Measurements from ENCODE around the gene COX6B1. TPM values are rescaled to one million over a fixed set of nuclear protein-coding genes. Genes with fewer than 3 reads are reported as not detected.

COX6B1 gene
- total RNA-seq, 1 donor from 2014 or later, result 370 TPM

GRCh38 chr19:35665604-35666003 is 17.5 kb downstream of the COX6B1 start:
- Mint-ChIP-seq H3K36me3 (ENCODE audit: unreplicated experiment) (peaks cover 13% of the 10 kb centered on the region), H3K9me3 (ENCODE audit: unreplicated experiment) (no peaks in the 10 kb centered on the region), H3K4me1 (ENCODE audit: unreplicated experiment) (no peaks in the 10 kb centered on the region), H3K4me3 (ENCODE audit: unreplicated experiment) (no peak overlapping the region), H3K27me3 (ENCODE audit: unreplicated experiment) (peaks cover 9% of the 10 kb centered on the region), H3K27ac (ENCODE audit: unreplicated experiment) (no peak overlapping the region)
- no peak for TF ChIP-seq CTCF (IDR thresholded peaks at IDR 0.05)
- no peak for DNase-seq (ENCODE audit: extremely low spot score, unreplicated experiment)

DNA sequence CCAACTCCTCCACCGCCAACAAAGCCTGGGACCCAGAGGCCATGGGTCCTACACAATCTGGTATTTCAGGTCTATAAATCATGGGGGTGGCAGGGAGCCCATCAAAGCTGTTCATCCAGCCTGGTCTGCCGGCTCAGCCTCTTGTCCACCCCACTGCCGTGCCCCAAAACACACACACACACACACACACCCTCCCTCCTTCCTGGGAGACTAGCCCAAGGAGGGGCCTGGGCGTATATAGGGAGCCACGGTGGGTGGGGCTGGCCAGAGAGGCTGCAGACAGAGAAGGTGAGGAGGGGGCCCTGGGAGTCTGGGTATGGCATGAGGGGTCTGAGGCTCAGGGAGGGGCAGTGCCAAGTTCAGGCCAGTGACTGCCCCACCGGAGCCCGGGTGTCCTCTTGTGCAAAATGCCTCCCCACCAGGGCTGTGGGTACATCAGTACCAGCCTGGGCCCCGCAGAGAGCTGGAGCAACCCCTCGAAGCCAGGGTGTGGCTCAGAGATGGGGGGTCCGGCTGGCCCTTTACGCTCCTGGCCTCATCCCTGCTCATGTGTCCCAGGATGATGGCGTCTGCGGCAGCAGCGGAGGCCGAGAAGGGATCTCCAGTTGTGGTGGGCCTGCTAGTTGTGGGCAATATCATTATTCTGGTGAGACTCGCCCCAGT is 18.3 kb downstream of the COX6B1 start, which contains the start of gene UPK1A:
TSS of gene UPK1A (plus strand) at position 267 of the 663 bp plus-strand sequence. CDS start at position 563, 296 bp downstream.
- peaks cover 11% of the 10 kb centered on the region for H3K36me3 Mint-ChIP-seq (ENCODE audit: unreplicated experiment)

DNA sequence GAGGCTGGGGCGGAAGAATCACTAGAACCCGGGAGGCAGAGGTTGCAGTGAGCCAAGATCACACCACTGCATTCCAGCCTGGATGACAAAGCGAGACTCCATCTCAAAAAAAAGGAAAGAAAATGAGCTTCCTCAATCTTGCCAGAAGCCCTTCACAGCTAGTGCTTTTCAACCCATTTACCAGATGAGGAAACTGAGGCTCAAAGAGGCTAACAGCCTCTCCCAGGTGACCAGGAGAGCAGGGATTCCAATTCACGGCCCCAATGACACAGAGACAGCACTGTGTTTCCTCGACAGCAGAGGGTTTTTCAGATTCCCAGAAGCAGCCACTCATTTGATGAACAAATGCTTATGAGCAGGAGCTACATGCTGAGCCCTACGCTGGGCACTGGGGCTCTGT is 21.4 kb downstream of the COX6B1 start:
- Mint-ChIP-seq H3K4me1 (ENCODE audit: unreplicated experiment) (peaks cover 8% of the 10 kb centered on the region), H3K27me3 (ENCODE audit: unreplicated experiment) (peaks cover 15% of the 10 kb centered on the region), H3K27ac (ENCODE audit: unreplicated experiment) (no peak overlapping the region), H3K36me3 (ENCODE audit: unreplicated experiment) (no peaks in the 10 kb centered on the region), H3K4me3 (ENCODE audit: unreplicated experiment) (no peak overlapping the region), H3K9me3 (ENCODE audit: unreplicated experiment) (no peaks in the 10 kb centered on the region)
- TF ChIP-seq CTCF (IDR thresholded peaks at IDR 0.05), result no peak
- DNase-seq (ENCODE audit: extremely low spot score, unreplicated experiment), result no peak

More for the DNA sequence above, 18.3 kb downstream of the COX6B1 start, which contains the start of gene UPK1A:
- H3K27me3 Mint-ChIP-seq (ENCODE audit: unreplicated experiment), result peaks cover 11% of the 10 kb centered on the region
- H3K4me1 Mint-ChIP-seq (ENCODE audit: unreplicated experiment), result no peaks in the 10 kb centered on the region
- no peaks in the 10 kb centered on the region for H3K9me3 Mint-ChIP-seq (ENCODE audit: unreplicated experiment)
- TF ChIP-seq CTCF (IDR thresholded peaks at IDR 0.05), result no peak
- DNase-seq (ENCODE audit: extremely low spot score, unreplicated experiment), result no peak
- no peak within 1 kb of the TSS for H3K4me3 Mint-ChIP-seq (ENCODE audit: unreplicated experiment)
- no peak within 1 kb of the TSS for H3K27ac Mint-ChIP-seq (ENCODE audit: unreplicated experiment)

- peaks cover 8% of the 10 kb centered on the region for H3K4me1 Mint-ChIP-seq (ENCODE audit: unreplicated experiment)
- H3K27ac Mint-ChIP-seq (ENCODE audit: unreplicated experiment), result no peak overlapping the region
- no peaks in the 10 kb centered on the region for H3K9me3 Mint-ChIP-seq (ENCODE audit: unreplicated experiment)
- no peak overlapping the region for H3K4me3 Mint-ChIP-seq (ENCODE audit: unreplicated experiment)
- DNase-seq (ENCODE audit: extremely low spot score, unreplicated experiment), result no peak
- H3K27me3 Mint-ChIP-seq (ENCODE audit: unreplicated experiment), result peaks cover 15% of the 10 kb centered on the region
- no peaks in the 10 kb centered on the region for H3K36me3 Mint-ChIP-seq (ENCODE audit: unreplicated experiment)
- no peak for TF ChIP-seq CTCF (IDR thresholded peaks at IDR 0.05)
Observed at GRCh38 chr19:35669974-35670373, 21.9 kb downstream of the COX6B1 start.

DNA sequence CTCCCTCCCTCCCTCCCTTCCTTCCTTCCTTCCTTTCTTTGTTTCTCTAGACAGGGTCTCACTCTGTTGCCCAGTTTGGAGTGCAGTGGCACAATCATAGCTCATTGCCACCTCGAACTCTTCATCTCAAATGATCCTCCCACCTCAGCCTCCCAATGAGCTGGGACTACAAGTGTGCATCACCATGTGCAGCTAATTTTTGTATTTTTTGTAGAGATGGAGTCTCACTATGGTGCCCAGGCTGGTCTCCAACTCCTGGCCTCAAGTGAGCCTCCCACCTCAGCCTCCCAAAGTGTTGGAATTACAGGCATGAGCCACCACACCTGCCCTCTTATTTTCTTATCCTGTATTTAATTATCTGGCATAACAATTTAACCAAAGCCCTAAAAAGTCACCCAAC is 22.6 kb downstream of the COX6B1 start:
- no peak for TF ChIP-seq CTCF (IDR thresholded peaks at IDR 0.05)
- Mint-ChIP-seq H3K36me3 (ENCODE audit: unreplicated experiment) (no peaks in the 10 kb centered on the region), H3K9me3 (ENCODE audit: unreplicated experiment) (no peaks in the 10 kb centered on the region), H3K4me1 (ENCODE audit: unreplicated experiment) (peaks cover 8% of the 10 kb centered on the region), H3K27ac (ENCODE audit: unreplicated experiment) (no peak overlapping the region), H3K27me3 (ENCODE audit: unreplicated experiment) (peaks cover 16% of the 10 kb centered on the region), H3K4me3 (ENCODE audit: unreplicated experiment) (no peak overlapping the region)
- no peak for DNase-seq (ENCODE audit: extremely low spot score, unreplicated experiment)

Measured in osteocyte (in vitro differentiated cells).